Stimulated activated CD4-positive, alpha-beta T cell treated with anti-CD3 and anti-CD28 coated beads, TNF-alpha, amount 100 ng/mL, for 24 hours (primary cell): ENCODE measurements around the gene ELP2.
A peak's percentile ranks its signal among the peaks of the same experiment; 100 is the strongest.
"Not testable (repeated sequence)": the region's sequence is repeated elsewhere in the genome, so short reads cannot be mapped to it uniquely, and the experiment has no call there.

ENCODE experiments used
- DNase-seq, 3 experiments: peaks; one replicate each; pipeline ENCODE4 v3.0.0-alpha.2; 2020; ENCODE audit warnings: low read depth in 3 of 3

Gene ELP2, protein sequence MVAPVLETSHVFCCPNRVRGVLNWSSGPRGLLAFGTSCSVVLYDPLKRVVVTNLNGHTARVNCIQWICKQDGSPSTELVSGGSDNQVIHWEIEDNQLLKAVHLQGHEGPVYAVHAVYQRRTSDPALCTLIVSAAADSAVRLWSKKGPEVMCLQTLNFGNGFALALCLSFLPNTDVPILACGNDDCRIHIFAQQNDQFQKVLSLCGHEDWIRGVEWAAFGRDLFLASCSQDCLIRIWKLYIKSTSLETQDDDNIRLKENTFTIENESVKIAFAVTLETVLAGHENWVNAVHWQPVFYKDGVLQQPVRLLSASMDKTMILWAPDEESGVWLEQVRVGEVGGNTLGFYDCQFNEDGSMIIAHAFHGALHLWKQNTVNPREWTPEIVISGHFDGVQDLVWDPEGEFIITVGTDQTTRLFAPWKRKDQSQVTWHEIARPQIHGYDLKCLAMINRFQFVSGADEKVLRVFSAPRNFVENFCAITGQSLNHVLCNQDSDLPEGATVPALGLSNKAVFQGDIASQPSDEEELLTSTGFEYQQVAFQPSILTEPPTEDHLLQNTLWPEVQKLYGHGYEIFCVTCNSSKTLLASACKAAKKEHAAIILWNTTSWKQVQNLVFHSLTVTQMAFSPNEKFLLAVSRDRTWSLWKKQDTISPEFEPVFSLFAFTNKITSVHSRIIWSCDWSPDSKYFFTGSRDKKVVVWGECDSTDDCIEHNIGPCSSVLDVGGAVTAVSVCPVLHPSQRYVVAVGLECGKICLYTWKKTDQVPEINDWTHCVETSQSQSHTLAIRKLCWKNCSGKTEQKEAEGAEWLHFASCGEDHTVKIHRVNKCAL

DNA sequence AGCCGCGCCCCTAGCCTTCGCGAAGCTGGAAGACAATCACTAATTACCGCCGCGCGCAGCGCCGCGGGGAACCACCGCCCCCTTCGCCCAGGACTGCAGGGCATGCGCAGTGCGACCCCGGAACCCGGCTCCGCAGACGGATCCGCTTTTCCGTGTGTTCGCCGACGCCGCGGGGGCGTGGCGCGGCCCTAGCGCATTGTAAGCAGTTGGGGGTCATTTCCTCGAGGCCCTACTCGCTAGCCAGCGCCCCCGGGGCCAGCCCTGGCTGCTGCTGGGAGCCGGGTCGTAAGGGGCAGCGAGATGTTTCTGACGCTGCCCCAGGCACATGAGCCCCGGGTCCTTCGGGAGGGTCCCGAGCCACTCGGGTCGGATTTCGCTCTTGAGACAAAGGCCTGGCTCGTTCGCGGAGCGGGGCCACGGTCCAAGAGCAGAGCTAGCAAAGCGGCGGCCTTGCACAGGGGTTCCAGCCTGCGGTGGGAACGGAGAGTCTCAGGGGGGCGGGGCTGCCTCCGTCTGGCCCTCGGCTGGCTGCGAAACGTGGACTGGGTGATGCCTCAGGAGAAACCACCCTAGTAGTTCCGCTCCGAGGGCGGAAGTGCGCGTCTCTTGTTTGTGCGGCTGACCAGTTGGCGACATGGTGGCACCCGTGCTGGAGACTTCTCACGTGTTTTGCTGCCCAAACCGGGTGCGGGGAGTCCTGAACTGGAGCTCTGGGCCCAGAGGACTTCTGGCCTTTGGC, at the start of gene ELP2, which contains the start of gene SLC39A6:
TSS of gene ELP2 (plus strand) at position 600 of the 739 bp plus-strand sequence. CDS start at position 635, 35 bp downstream.
TSS of gene SLC39A6 (minus strand) at position 41 of the 739 bp plus-strand sequence. CDS start 2,333 bp downstream, outside the sequence.
- DNase-seq: peak; percentile 87 to 96 (median 91)

DNA sequence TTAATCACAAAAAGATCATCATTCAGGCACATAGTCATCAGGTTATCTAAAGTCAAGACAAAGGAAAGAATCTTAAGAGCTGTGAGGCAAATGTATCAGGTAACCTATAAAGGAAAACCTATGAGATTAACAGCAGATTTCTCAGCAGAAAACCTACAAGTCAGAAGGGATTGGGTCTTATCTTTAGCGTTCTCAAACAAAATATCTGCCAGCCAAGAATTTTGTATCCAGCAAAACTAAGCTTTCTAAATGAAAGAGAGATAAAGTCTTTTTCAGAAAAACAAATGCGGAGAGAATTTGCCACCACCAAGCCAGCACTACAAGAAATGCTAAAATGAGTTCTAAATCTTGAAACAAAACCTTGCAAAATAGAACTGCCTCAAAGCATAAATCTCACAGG, 48.6 kb upstream of the ELP2 start:
- not testable (repeated sequence) for DNase-seq

DNA sequence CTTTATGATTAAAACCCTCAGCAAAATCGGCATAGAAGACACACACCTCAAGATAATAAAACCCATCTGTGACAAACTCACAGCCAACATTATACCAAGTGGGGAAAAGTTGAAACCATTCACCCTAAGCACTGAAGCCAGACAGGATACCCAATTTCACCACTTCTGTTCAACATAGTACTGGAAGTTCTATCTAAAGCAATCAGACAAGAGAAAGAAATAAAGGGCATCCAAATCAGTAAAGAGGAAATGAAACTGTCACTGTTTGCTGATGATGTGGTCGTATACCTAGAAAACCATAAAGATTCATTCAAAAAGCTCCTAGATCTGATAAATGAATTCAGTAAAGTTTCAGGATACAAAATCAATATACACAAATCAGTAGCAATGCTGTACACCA, 46.0 kb upstream of the ELP2 start:
- no peak for DNase-seq

DNA sequence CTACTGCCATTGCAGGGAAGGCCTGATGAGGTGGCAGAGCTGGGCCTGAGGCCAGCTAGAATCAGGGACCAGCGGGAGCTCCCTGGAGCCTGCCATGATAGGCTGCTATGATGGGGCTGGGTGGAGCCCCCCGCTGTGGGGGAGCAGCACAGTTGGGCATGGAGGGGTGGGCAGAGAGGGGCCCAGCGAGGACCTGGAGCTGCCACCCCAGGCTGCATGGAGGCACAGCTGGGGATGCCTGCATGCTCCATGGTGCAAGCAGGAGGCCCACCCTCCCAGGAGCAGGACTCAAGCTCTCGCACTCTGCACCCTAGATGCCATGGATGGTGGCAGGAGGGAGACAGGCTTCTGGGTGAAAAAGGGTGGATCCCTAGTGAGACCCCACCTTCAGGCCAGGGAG, 44.5 kb upstream of the ELP2 start:
- no peak for DNase-seq

DNA sequence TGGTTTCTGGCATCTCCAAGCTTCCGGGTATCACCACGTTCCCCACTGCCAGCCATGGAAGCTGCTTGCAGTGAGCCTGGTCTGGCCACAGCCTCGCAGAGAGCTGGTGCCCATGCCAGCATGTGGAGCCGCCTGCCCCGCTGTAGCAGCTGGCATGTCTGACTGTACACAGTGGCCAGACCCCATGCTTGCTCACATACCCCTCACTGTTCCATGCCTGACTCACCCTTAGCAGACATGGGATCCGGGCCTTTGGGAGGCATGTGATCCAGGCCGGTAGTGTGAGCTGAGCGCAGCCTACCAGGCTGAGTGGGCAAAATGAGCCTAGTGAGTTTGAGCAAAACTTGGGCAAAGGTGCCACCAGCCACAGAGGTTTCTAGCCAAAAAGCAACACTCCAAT, 43.5 kb upstream of the ELP2 start:
- DNase-seq: no peak

DNA sequence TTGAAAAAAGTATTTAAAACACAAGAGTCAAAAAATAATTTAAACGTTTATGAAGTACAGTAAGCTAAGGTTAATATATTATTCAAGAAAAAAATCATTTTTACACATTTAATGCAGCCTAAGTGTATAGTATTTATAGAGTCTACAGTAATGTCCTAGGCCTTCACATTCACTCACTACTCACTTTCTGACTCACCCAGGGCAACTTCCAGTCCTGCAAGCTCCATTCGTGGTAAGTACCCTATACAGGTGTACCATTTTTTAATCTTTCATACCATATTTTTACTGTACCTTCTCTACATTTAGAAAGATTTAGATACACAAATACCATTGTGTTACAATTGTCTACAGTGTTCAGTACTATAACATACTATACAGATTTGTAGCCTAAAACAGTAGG, 41.4 kb upstream of the ELP2 start:
- DNase-seq: no peak

DNA sequence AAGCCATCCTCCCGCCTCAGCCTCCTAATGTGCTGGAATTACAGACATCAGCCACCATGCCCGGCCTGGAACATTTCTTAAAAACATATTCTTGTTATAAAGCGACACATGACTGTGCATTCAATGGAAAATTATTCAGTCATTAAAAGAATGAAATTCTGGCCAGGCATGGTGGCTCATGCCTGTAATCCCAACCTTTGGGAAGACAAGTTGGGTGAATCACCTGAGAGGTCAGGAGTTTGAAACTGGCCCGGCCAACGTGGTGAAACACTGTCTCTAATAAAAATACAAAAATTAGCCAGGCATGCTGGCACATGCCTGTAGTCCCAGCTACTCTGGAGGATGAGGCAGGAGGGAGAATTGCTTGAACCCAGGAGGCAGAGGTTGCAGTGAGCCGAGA, 40.7 kb upstream of the ELP2 start:
- no peak for DNase-seq

DNA sequence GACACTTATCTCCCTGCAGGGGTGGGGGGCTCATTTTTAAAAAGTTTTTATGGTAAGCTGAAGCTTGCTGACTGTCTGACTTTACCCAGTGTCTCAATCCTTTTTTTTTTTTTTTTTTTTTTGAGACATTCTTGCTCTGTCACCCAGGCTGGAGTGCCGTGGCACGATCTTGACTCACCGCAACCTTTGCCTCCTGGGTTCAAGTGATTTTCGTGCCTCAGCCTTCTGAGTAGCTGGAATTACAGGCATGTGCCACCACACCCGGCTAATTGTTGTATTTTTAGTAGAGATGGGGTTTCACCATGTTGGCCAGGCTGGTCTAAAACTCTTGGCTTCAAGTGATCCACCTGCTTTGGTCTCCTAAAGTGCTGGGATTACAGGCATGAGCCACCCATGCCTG, 37.6 kb upstream of the ELP2 start:
- not testable (repeated sequence) for DNase-seq

DNA sequence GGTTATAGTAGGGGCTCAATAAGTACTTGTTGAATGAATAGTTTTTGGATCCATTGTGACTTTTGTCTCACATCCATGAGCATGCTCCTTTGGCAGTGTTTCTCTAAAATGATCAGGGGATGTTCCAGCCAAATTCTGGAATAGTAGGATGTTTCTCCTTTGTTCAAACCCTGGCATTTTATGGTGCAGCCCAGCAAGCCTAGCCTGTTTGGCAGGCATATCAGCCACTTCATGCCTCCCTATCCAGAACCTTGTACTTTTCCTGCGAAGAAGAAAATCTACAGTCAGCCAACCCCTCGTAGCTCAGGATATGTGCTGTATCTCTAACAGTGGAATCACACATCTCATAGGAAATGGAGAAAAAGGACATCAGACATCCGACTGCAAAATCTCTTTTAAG, 35.3 kb upstream of the ELP2 start:
- no peak for DNase-seq

DNA sequence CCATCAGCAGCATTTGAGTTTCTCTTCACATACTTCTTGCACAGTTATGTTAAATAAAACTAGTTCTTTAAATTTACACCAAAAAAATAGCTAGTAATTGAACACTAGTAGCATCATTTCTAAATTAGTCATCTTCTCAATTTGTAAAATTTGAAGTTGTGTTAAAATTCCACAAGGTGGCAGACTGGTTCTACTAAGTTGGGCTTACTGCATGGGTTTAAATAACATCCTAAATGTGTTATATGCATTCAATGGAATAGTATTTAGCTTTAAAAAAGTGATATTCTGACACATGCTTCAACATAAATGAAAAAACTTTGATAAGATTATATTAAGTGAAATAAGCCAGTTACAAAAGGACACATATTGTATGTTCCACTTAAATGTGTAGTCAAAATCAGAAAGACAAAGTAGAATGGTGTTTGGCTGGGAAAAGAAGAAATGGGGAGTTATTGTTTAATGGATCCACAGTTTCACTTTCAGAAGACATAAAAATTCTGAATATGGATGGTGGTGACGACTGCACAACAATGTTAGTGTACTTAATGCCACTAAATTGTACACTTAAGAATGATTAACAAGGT, 33.7 kb upstream of the ELP2 start:
- no peak for DNase-seq

DNA sequence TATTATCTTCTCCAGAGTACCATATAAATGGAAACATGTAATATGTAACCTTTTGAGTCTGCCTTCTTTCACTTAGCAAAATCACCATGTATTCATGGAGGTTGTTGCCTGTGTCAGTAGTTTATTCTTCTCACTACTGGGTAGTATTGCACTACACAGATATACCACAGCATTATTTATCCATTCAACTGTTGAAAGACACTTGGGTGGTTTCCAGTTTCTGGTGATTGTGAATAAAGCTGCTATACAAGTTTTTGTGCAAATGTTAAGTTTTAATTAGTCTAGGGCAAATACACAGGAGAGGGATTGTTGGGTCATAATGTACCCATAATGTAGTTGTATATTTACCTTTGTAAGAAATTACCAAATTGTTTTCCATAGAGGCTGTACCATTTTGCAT, 32.7 kb upstream of the ELP2 start:
- no peak for DNase-seq

DNA sequence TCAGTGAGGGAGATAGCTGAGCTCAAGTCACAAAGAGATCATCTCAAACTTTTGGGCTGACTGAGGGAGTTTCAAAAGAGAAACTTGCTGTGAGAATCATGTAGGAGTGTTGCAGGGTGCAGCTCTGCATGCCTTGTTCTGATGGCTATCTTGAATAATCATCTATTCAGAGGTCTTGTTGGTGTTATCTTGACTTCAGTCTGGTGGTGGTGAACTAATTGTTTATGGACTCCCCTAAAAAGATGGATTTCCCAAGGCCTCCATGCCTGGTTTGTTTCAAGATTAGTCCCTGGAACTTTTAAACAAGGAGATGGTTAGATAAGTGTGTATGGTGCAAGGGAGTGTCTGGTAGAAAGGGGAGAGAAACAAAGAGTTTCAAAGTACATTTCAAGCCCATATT, 30.4 kb upstream of the ELP2 start:
- DNase-seq: no peak

DNA sequence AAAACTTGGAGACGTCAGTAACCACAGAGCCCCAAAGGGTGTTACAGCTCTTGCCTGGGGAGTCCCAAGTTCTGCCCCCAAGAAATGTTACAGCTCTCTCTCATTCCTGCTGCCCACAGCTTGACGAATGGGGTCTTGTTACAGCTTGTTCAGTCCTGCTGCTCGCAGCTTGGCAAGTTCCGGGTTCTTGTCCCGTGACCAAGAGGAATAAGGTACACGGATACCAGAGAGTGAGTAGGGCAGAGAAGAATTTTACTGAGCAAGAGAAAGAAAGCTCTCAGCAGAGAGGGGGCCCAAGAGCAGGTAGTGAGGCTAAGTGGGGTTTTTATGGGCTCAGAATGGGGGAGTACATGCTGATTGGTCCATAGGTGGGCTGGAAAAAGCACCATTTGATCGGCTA, 27.8 kb upstream of the ELP2 start:
- DNase-seq: no peak

DNA sequence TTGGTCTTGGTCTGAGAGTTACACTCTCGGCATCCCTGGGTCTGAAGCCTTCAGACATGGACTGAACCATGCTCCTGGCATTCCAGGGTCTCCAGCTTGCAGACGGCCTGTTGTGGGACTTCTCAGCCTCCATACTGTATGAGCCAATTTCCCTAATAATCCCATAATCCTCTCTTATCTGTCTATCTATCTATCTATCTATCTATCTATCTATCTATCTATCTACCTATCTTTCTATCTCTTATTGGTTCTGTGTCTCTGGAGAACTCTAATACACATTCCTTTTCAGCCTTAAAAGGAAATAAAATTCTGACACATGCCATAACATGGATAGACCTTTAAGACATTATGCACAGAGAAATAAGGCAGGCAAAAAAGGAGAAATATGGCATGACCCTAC, 24.9 kb upstream of the ELP2 start:
- DNase-seq: no peak

DNA sequence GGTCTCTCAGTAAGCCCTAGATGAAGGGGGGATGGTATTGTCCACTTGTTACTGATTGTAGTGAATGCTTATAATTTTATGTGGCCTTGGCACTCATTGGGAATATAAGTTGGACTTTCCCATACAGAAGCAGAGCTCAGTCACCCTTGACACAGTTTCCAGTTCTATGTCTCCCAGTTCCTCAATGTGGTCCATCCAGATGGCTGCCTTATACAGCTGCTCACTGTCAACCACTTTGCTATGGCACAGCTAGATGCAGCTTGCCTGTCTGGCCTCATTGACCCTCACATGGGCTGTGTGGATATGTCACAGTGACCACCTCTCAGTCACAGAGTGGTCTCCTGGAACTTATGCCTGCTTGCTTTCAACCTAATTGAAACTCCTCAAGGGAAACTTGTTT, 22.2 kb upstream of the ELP2 start:
- DNase-seq: no peak

DNA sequence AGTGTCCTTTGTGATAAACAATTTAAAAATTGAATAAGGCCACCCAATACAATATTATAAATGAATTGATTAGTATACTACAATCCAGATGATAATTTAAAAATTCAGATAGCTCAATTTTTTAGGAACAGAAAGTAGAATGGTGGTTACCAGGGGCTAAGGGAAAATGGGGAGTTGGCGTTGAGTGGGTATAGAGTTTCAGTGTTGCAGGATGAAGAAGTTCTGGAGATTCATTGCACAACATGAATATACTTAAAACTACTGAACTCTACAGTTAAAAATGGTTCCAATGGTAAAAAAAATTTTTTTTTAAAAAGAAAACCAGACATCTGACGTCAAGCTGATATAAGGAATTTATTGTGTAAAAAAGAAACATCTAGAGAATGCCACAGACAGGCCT, 21.5 kb upstream of the ELP2 start:
- no peak for DNase-seq

DNA sequence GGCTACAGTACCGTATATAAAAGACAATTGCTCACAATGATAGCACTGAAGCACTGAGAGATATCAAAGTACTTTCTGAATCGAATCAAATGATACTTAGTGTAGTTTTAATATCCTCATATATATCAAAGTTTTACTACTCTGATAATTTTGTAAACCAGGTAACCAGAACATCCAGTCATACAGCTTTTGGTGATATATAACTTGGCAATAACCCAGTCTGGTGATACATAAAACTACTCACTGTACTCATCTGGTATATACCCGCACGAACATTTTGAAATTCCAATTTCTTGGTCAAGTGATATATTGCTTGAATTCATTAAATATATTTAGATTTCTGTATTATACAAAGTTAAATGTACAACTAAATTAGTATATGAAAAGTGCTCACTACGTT, 21.1 kb upstream of the ELP2 start:
- DNase-seq: no peak

DNA sequence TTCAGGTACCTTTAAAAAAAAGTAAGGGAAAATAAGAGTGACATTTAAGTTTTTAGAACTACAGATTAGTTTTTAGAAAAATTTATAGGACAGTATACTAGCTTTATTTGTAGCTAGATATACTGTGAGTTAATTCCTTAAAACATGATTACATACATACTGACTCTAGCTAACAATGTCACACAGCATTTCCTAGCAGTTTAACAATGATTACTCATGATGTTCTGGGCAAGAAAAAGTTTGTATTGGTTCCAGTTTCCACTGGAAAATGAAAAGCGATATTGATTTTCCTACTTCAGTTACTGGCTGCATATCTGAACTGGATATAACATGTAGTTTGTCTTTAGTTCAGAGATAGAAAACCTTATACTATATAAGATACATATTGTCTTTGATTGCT, 20.0 kb upstream of the ELP2 start:
- DNase-seq: no peak

DNA sequence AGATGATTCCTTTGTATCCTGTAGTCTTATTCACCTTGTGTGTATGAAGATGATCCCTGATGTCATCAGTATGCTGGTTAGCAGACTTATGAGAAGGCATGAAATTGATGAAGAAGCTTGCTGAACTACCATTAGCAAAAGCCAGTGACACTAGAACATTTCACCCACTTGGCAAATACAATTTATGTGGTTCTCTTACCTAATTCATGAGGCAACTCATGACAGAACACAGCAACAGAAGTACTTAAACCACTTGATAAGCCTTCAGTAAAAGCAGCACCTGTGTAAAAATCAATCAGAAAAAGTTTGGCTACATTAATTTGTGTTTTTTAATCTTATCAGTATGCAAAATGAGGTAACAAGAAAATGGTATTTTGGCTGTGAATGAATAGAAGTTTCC, 17.4 kb upstream of the ELP2 start:
- no peak for DNase-seq

DNA sequence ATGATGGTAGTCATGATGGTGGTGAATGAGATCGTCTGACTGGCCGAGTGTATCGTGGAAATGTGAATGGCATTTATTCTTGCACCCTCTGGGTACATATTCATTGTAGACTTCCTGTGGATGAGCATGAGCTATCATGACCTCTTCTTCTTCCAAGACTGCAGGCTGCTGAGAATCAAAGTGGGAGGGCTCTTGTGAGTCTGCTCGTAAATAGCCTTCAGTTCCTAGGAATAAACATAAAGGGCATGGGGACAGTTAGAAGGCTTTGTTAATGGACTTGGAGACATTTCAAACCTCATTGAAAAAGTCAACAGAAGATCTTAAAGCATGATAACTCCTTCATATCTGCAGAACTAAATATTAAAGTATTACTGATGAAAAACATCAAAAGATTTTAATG, 15.4 kb upstream of the ELP2 start:
- no peak for DNase-seq

DNA sequence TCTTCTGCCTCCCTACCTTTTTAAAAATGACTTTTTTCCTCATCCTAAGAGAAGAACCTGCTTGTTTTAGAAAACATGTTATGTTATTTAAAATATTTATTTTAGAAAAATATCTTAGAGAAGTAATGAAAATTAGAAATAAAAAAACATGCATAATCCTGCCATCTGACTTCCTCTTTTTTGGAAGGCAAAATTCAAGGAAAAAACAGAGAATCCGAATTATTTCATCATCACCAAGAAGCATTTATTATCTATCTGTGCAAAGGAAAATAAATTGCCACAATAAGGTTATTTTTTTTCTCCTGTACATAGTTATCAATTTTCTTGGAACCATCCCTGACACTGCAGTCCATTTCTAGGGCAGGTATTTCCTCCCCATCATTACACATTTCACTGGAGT, 15.0 kb upstream of the ELP2 start:
- no peak for DNase-seq

DNA sequence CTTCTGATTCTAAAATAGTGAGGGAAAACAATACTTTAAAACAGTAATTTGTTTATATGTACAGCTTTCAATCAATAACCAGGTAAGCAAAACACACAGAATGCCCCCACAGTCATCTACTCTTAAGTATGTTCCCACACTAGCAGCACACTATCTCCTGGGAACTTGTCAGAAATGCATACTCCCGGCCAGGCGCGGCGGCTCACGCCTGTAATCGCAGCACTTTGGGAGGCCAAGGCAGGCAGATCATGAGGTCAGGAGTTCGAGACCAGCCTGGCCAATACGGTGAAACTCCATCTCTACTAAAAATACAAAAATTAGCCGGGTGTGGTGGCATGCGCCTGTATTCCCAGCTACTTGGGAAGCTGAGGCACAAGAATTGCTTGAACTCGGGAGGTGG, 12.9 kb upstream of the ELP2 start:
- not testable (repeated sequence) for DNase-seq
